Right cardiac atrium (tissue), 5 donors: Measurements from ENCODE around the gene TLCD3B. TPM values are rescaled to one million over a fixed set of nuclear protein-coding genes. Genes with fewer than 3 reads are reported as not detected.
"Not testable (repeated sequence)": the region's sequence is repeated elsewhere in the genome, so short reads cannot be mapped to it uniquely, and the experiment has no call there.

ENCODE experiments used
- ATAC-seq, 2 donors: fragments of 200-7000 bp; cut with Tn5 transposase; one replicate each; pipeline versions ENCODE4 v1.8.0 to v1.9.1; 2020; ENCODE audit warnings: moderate library complexity in 2 of 2, mild to moderate bottlenecking in 1 of 2
- DNase-seq, 3 donors: peaks; one replicate each; pipeline ENCODE4 v3.0.0-alpha.2; 2020
- H3K27ac ChIP-seq: one replicate; pipeline ENCODE4 v1.5.1; 2013; ENCODE audit warnings: mild to moderate bottlenecking, low read length, control low read depth, moderate library complexity
- H3K27me3 ChIP-seq: one replicate; pipeline ENCODE4 v1.6.1; 2013; ENCODE audit not compliant: control insufficient read depth, insufficient read depth
- H3K4me1 ChIP-seq: one replicate; pipeline ENCODE4 v1.6.1; 2013; ENCODE audit warnings: low read length; ENCODE audit not compliant: control insufficient read depth, insufficient read depth
- H3K4me3 ChIP-seq: one replicate; pipeline ENCODE4 v1.5.1; 2013; ENCODE audit warnings: low read length, control low read depth
- H3K9me3 ChIP-seq: one replicate; pipeline ENCODE4 v1.6.1; 2013; ENCODE audit warnings: low read length; ENCODE audit not compliant: control insufficient read depth
- WGBS: extraction: QIAGEN DNeasy Blood & Tissue Kit; methylation state at CpG from one replicate; pipeline ENCODE4 v1.1.7; 2013; 5-methylcytosine and 5-hydroxymethylcytosine counted together
- intact Hi-C, 4 donors: fragments of 100-400 bp; cut with DNase I; formaldehyde crosslinking; loops; one replicate each; pipeline versions ENCODE4 v1.11.0 to v1.14.0; 2022 to 2023
- polyA plus RNA-seq: library from polyadenylated mRNA; stranded (reverse); fragments of 200-250 nt; gene quantifications from one replicate; pipeline ENCODE4 v1.2.3, GENCODE V29; 2013
- total RNA-seq, 4 donors: library from RNA; stranded (reverse); fragmentation: NEBNext Ultra II Directional; extraction: Animal tissue kit (Norgen Biotek cat#: 25700); gene quantifications; one replicate each; pipeline ENCODE4 v1.2.1, GENCODE V29; 2021
- donor health status: healthy with polysubstance abuse.
- donor health status: DM: no; HTN: yes; CAD: no.
- donor health status: DM: no; HTN: no; CAD: no.
- donor health status: DM: no; HTN: yes; CAD: no; lungs with severe emphysema.
- donor health status: DM: yes; HTN: yes; CAD: no.

TLCD3B gene
- total and polyA plus RNA-seq, 5 donors = not detected

- Histone ChIP-seq H3K4me1 (peaks cover 6% of the 10 kb centered on the region), H3K4me3 (no peak overlapping the region), H3K27ac (peak overlapping the region; percentile 18), H3K27me3 (no peaks in the 10 kb centered on the region), H3K9me3 (no peaks in the 10 kb centered on the region)
- intact Hi-C loops = no loop called here
- no peak for DNase-seq
- 80% methylated on average over 4 of the region's 4 CpGs for WGBS
- ATAC-seq = no peak
Observed at GRCh38 chr16:30060346-30060745, 29.3 kb upstream of the TLCD3B start.

GRCh38 chr16:30054959-30055553, 24.0 kb upstream of the TLCD3B start:
- ATAC-seq (no peak), DNase-seq (peak in 1 of 3 donors; percentile 71)
- WGBS = 49% methylated on average over 10 of the region's 10 CpGs
- Histone ChIP-seq H3K27me3 (no peaks in the 10 kb centered on the region), H3K4me3 (no peak overlapping the region), H3K9me3 (no peaks in the 10 kb centered on the region), H3K27ac (no peak overlapping the region), H3K4me1 (no peaks in the 10 kb centered on the region)
- intact Hi-C loops = no loop called here

- Histone ChIP-seq H3K4me3 (no peak overlapping the region), H3K9me3 (no peaks in the 10 kb centered on the region), H3K27ac (no peak overlapping the region), H3K27me3 (no peaks in the 10 kb centered on the region), H3K4me1 (no peaks in the 10 kb centered on the region)
- 71% methylated on average over 8 of the region's 8 CpGs for WGBS
- intact Hi-C loops = no loop called here
- ATAC-seq (no peak), DNase-seq (no peak)
Observed at GRCh38 chr16:30054451-30054850, 23.4 kb upstream of the TLCD3B start.

- no peaks in the 10 kb centered on the region for H3K27me3 ChIP-seq
- H3K4me3 ChIP-seq = peak overlapping the region; percentile 57
- no peaks in the 10 kb centered on the region for H3K4me1 ChIP-seq
- WGBS = 3% methylated on average over 19 of the region's 19 CpGs
- no peaks in the 10 kb centered on the region for H3K9me3 ChIP-seq
- H3K27ac ChIP-seq = no peak overlapping the region
- DNase-seq = no peak
- peak; percentile 48 to 68 for ATAC-seq
- intact Hi-C loops = no loop called here
Observed at GRCh38 chr16:30053376-30054015, 22.4 kb upstream of the TLCD3B start.

- intact Hi-C loops = no loop called here
- WGBS = 5% methylated on average over 58 of the region's 58 CpGs
Observed at GRCh38 chr16:30052671-30053372, 21.8 kb upstream of the TLCD3B start.

GRCh38 chr16:30051518-30051917, 20.4 kb upstream of the TLCD3B start:
- Histone ChIP-seq H3K4me3 (no peak overlapping the region), H3K27ac (no peak overlapping the region), H3K9me3 (no peaks in the 10 kb centered on the region), H3K27me3 (no peaks in the 10 kb centered on the region), H3K4me1 (no peaks in the 10 kb centered on the region)
- 78% methylated on average over 3 of the region's 3 CpGs for WGBS
- ATAC-seq = no peak
- peak in 1 of 3 donors; percentile 5 for DNase-seq
- intact Hi-C loops = no loop called here

More at GRCh38 chr16:30052671-30053372, 21.8 kb upstream of the TLCD3B start:
- DNase-seq (peak; percentile 95 to 98 (median 98)), ATAC-seq (peak; percentile 94)
- H3K4me3 ChIP-seq = peak overlapping the region; percentile 57
- H3K27me3 ChIP-seq = no peaks in the 10 kb centered on the region
- no peaks in the 10 kb centered on the region for H3K4me1 ChIP-seq
- no peak overlapping the region for H3K27ac ChIP-seq
- H3K9me3 ChIP-seq = no peaks in the 10 kb centered on the region

- peak in 1 of 3 donors; percentile 32 for DNase-seq
- H3K9me3 ChIP-seq = no peaks in the 10 kb centered on the region
- no peak for ATAC-seq
- no peak overlapping the region for H3K27ac ChIP-seq
- 92% methylated on average over 8 of the region's 8 CpGs for WGBS
- H3K4me3 ChIP-seq = no peak overlapping the region
- intact Hi-C loops = no loop called here
- H3K4me1 ChIP-seq = no peaks in the 10 kb centered on the region
- H3K27me3 ChIP-seq = no peaks in the 10 kb centered on the region
Observed at GRCh38 chr16:30049871-30050270, 18.8 kb upstream of the TLCD3B start.

- 86% methylated on average over 1 of the region's 1 CpG for WGBS
- no peak for ATAC-seq
Observed at GRCh38 chr16:30046588-30046987, 15.5 kb upstream of the TLCD3B start.

GRCh38 chr16:30046178-30046577, 15.1 kb upstream of the TLCD3B start:
- Histone ChIP-seq H3K4me3 (no peak overlapping the region), H3K27ac (no peak overlapping the region), H3K27me3 (no peaks in the 10 kb centered on the region), H3K9me3 (no peaks in the 10 kb centered on the region), H3K4me1 (no peaks in the 10 kb centered on the region)
- ATAC-seq (no peak), DNase-seq (peak in 1 of 3 donors; percentile 37)
- intact Hi-C loops = no loop called here
- WGBS = 71% methylated on average over 8 of the region's 8 CpGs

More at GRCh38 chr16:30046588-30046987, 15.5 kb upstream of the TLCD3B start:
- Histone ChIP-seq H3K9me3 (no peaks in the 10 kb centered on the region), H3K4me1 (no peaks in the 10 kb centered on the region), H3K27ac (no peak overlapping the region), H3K4me3 (no peak overlapping the region), H3K27me3 (no peaks in the 10 kb centered on the region)
- intact Hi-C loops = no loop called here
- no peak for DNase-seq

GRCh38 chr16:30041841-30042240, 10.8 kb upstream of the TLCD3B start:
- Histone ChIP-seq H3K27me3 (no peaks in the 10 kb centered on the region), H3K4me1 (no peaks in the 10 kb centered on the region), H3K27ac (no peak overlapping the region), H3K9me3 (no peaks in the 10 kb centered on the region), H3K4me3 (no peak overlapping the region)
- WGBS = 18% methylated on average over 5 of the region's 5 CpGs
- ATAC-seq = no peak
- intact Hi-C loops = loop anchor here in 1 of 4 donors (5.0 kb wide), 1 partner anchor 50 kb away; the partner anchor contains the start of gene TBX6
- DNase-seq = no peak

- not testable (repeated sequence) for DNase-seq, H3K27me3 ChIP-seq, H3K4me1 ChIP-seq, H3K9me3 ChIP-seq, ATAC-seq, H3K4me3 ChIP-seq, H3K27ac ChIP-seq
- WGBS = 84% methylated on average over 5 of the region's 5 CpGs
- intact Hi-C loops = loop anchor here in 1 of 4 donors (5.0 kb wide), 1 partner anchor 52 kb away; the partner anchor contains the start of gene TBX6
Observed at GRCh38 chr16:30040690-30041089, 9.6 kb upstream of the TLCD3B start.
